Omental fat pad (tissue), 4 donors: Measurements from ENCODE around the gene MEIG1. TPM values are rescaled to one million over a fixed set of nuclear protein-coding genes. Genes with fewer than 3 reads are reported as not detected.

Experiments
- ATAC-seq: fragments of 150-250 bp; one replicate; pipeline ENCODE4 v1.9.1; 2016; ENCODE audit warnings: mild to moderate bottlenecking, moderate library complexity; ENCODE audit not compliant: low FRiP score
- DNase-seq: peaks from one replicate; pipeline ENCODE4 v3.0.0-alpha.2; 2019; ENCODE audit warnings: low spot score
- total RNA-seq, 4 donors: library from RNA; depleted of rRNA; stranded (reverse); fragments of >200 nt; gene quantifications; one replicate each; pipeline ENCODE4 v1.1.0, GENCODE V29; 2016
- TF ChIP-seq, protein P1 (sequence below), 3 donors: fragments of 450-650 bp; IDR thresholded peaks; one replicate each; pipeline ENCODE4 v1.5.1; 2016 to 2017; ENCODE audit warnings: antibody characterized with exemption in 3 of 3, mild to moderate bottlenecking in 3 of 3, moderate library complexity in 2 of 3

Gene MEIG1
- total RNA-seq, 4 donors from 2014 or later, result not detected

- ATAC-seq, result no peak
- no peak for DNase-seq
- TF ChIP-seq, protein P1, sequence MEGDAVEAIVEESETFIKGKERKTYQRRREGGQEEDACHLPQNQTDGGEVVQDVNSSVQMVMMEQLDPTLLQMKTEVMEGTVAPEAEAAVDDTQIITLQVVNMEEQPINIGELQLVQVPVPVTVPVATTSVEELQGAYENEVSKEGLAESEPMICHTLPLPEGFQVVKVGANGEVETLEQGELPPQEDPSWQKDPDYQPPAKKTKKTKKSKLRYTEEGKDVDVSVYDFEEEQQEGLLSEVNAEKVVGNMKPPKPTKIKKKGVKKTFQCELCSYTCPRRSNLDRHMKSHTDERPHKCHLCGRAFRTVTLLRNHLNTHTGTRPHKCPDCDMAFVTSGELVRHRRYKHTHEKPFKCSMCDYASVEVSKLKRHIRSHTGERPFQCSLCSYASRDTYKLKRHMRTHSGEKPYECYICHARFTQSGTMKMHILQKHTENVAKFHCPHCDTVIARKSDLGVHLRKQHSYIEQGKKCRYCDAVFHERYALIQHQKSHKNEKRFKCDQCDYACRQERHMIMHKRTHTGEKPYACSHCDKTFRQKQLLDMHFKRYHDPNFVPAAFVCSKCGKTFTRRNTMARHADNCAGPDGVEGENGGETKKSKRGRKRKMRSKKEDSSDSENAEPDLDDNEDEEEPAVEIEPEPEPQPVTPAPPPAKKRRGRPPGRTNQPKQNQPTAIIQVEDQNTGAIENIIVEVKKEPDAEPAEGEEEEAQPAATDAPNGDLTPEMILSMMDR (IDR thresholded peaks at IDR 0.05), result no peak
These were observed 14.1 kb upstream of the MEIG1 start for GRCh38 chr10:14945108-14945507.

DNA sequence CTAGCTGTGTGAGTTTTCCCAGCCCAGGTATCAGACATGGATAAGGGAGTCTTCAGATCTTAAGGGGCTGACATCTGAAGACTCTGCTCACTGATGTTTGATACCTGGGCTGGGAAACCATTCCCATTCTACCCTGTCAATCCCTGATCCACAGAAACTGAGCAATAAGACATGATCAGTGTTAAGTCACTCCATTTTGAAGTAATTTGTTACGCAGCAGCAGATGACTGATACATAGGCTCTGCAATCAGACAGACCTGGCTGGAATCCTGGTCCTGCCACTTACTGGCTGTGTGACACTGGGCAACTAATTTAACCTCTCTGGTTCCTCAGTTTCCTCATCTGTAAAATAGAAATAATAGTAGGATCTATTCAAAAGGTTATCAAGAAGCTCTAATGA is 11.9 kb upstream of the MEIG1 start:
- no peak for DNase-seq
- TF ChIP-seq, protein P1 (IDR thresholded peaks at IDR 0.05), result no peak
- ATAC-seq, result no peak

GRCh38 chr10:14949291-14949690 is 9.9 kb upstream of the MEIG1 start:
- ATAC-seq (no peak), DNase-seq (no peak)
- TF ChIP-seq, protein P1 (IDR thresholded peaks at IDR 0.05), result no peak

- TF ChIP-seq, protein P1 (IDR thresholded peaks at IDR 0.05), result no peak
- no peak for DNase-seq
- ATAC-seq, result no peak
These were observed 6.3 kb upstream of the MEIG1 start for GRCh38 chr10:14952851-14953423.

- ATAC-seq (peak; percentile 71), DNase-seq (peak; percentile 29)
- TF ChIP-seq, protein P1 (IDR thresholded peaks at IDR 0.05), result no peak
These were observed 5.7 kb upstream of the MEIG1 start for GRCh38 chr10:14953424-14954000.

- peak; percentile 94 for ATAC-seq
- TF ChIP-seq, protein P1 (IDR thresholded peaks at IDR 0.05), result no peak
- DNase-seq, result peak; percentile 69
These were observed 5.0 kb upstream of the MEIG1 start, which contains the start of gene DCLRE1C for GRCh38 chr10:14954001-14954770. Gene DCLRE1C, minus strand, starts transcription at chr10:14954096. Its CDS starts 86 bp downstream, at chr10:14954010.
